Left hindlimb (tissue), 1 donor: Measurements from ENCODE around the gene LEMD3.

Source experiments
- DNase-seq: peaks from one replicate; pipeline ENCODE4 v3.0.0-alpha.2; 2018

Gene LEMD3

DNA sequence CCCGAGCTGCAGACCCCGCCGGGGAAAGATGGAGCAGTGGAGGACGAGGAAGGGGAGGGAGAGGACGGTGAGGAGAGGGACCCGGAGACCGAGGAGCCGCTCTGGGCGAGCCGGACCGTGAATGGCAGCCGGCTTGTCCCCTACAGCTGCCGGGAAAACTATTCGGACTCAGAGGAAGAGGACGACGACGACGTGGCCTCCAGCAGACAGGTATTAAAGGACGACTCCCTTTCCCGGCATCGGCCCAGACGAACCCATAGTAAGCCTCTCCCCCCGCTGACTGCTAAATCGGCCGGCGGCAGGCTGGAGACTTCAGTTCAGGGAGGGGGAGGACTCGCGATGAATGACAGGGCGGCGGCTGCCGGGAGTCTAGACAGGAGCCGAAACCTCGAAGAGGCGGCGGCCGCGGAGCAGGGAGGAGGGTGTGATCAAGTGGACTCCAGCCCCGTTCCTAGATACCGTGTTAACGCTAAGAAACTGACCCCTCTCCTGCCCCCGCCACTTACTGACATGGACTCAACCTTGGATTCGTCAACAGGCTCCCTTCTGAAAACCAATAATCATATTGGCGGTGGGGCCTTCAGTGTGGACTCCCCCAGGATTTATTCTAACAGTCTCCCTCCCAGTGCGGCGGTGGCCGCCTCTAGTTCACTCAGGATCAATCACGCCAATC lies 962 bp downstream of the LEMD3 start:
- DNase-seq = peak; percentile 76

DNA sequence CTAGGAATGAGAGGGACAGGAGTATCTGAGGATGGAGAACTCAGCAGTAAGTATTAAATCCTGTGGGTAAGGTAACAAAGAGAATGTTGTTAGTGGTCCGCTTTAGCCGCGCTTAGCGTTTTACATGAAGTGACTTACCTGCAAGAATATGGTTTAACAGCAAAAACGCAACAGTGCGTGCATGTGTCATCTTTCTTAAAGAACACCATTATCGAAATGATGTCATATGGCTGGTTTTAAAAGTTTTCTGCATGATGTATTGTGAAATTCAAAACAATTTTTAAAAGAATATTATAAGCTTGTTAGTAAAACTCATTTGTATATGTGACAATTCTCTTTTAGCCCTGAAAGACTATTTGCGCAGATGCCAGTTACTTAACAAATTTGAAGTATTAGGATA lies 1.7 kb downstream of the LEMD3 start:
- DNase-seq = no peak

- DNase-seq = no peak
Measured at GRCh38 chr12:65171870-65172269, 2.5 kb downstream of the LEMD3 start.

DNA sequence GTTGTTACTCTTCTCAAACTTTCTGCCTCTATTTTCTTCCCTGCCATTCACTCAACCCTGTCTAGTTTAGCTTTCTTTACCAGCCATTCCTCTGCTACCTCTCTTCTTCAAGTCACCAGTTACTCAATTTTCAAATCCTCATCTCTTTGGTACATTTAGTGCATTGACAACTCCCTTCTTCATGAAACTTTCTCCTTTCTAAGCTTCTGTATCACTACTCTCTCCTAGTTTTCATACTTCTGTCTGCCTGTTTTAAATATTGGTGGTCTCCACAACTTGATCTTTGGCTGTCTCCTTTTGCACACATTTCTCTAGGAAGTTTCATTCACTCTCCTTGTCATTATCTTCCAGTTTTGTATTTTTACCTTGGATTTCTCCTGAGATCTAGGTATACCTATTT lies 6.0 kb downstream of the LEMD3 start:
- DNase-seq = no peak

DNA sequence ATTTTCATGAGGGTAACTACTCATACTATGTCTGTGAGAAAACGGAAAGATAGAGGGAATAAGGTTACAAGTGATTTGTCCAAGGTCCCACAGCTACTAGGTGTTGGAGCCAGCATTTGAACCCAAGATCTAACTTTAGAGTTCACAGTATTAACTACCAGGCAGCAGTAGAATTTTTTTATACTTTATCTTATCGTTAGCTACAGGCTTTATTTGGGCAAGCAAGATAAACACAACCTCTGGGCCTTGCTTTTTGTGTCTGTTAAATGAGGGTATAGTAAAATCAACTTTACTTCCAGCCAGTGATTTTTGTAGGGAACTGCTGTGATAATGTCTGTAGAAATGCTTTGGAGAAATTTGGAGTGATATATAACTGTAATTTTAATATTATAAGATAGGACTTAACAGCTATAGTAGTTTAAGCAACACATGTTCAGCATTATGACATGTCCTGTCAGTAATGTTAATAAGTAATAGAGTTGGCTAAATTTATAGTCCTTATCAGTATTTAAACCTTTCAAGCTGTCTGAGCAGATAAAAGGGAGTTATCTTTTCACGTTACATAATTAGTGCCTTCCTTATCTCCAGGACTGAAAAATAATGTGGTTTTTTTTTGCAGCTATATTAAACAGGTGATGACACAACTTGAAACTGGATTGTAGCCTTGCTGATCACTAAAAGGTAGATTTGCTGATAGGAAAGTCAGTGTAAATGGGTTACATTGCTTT lies 12.8 kb downstream of the LEMD3 start:
- DNase-seq = no peak

- no peak for DNase-seq
Measured at GRCh38 chr12:65184176-65184857, 14.9 kb downstream of the LEMD3 start.

DNA sequence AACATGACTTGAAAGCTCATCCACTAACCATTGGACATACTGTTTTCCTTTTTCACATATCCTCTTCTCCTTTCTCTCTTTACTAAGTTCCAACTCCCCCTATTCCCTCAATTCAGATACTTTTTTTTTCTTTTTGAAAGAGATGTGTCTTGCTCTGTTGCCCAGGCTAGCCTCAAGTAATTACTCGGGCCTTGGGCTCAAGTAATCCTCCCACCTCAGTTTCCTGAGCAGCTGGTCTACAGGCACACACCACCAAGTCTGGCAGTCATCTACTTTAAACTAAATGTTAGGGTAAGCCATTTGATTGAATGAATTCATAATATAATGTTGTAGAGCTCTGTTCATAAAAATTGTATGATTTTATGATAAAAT lies 15.5 kb downstream of the LEMD3 start:
- DNase-seq = no peak

DNA sequence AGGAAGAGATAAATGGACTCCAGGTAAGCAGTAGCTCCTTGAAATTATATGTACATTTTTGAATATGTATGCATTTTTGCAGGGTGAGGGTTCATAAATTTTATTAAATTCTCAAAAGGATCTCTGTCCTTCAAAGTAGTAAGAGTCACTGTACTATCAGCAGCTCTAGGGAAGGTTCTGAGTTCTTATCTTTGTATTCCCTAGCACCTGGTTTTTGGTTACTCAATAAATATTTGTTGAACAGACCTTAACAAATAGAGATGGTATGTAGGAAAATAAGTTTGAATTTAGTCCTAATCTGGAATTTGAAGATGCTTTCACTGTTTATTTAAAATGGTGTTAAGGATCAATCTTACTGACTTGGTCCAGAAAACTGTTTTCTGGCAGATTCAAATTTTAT lies 18.3 kb downstream of the LEMD3 start:
- DNase-seq = no peak

DNA sequence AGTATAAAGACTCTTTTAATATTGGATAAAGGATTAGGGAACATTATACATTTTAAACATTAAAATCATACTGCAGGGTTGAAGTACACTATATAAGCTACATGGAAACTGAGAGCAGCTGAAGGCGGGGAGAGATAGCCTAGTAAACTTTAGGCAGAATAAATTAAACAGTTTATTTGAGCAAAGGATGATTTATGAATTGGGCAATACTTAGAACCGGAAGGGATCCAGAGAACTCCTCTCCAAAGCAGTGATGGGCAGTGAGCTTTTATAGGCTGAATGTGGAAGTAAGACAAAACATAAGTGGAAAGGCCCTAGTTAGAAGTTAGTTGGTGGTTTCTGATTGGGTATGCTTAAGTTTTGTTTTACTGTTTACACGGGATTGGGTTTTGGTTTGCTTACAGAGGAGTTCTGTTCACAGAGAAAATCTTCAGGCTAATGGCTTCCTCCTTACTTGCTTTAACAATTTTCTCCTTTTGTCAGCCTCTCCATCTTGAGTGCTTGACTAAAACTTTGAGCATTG lies 18.9 kb downstream of the LEMD3 start:
- DNase-seq = no peak

DNA sequence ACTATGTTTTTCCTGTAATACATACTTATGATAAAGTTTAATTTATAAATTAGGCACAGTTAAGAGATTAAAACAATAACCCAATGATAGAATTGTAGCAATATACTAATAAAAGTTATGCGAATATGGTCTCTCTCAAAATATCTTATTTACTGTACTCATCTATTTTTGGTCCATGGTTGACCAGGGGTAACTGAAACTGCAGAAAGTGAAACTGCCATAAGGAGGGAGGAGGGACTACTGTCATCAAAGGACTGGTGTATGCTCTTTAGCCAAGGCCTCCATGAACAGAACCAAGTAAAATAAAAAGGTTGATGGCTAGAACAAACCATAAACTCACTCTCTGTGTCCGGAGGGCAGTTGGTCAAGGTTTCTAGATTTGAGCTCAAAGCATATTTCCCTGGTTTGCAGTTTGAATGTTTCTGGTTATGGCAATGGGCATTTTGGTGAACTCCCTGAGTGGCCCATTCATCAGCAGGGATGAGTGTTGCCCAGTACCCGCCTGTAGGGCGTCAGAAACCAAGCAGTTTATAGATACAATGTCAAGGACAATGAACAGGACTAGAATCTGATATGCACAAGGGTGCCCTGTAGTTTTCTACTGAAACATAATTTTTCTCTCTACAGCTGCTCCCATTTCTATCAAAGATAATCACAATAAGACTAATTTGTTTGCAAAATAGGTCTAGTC lies 19.8 kb downstream of the LEMD3 start:
- no peak for DNase-seq

DNA sequence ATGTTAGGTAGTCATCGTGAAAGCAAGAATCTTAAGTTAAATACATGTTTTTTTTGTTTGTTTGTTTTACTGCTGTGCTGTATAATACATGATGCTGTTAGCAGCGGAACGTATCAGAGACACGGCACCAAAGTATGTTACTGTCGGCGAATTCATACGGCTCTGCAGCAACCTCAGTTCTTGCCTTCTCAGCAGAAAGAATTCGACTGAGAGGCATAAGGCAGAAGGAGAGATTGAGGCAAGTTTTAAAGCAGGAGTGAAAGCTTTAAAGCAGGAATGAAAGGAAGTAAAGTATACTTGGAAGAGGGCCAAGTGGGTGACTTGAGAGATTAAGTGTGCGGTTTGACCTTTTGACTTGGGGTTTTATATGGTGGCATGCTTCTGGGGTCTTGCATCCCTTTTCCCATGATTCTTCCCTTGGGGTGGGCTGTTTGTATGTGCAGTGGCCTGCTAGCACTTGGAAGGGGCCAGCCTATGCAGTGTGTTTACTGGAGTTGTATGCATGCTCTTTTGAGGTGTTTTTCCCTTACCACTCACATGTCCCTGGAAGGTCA lies 23.7 kb downstream of the LEMD3 start:
- DNase-seq = no peak

DNA sequence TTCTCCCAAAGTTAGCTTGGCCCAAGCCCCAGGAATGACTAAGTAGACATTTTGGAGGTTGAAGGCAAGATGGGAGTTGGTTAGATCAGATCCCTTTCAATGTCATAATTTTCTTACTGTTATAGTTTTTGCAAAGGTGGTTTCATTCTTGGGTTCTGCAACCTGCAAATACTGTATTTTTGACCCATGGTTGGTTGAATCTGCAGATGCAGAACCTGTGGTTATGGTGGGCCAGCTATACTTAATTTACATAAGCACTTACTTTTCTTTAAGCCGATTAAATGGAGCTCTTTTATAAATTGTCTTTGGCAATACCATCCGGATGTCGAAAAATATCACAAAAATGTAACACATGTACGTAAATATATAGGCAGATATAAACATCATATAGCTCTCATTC lies 25.6 kb downstream of the LEMD3 start:
- no peak for DNase-seq

GRCh38 chr12:65195387-65196055 lies 26.1 kb downstream of the LEMD3 start:
- no peak for DNase-seq

DNA sequence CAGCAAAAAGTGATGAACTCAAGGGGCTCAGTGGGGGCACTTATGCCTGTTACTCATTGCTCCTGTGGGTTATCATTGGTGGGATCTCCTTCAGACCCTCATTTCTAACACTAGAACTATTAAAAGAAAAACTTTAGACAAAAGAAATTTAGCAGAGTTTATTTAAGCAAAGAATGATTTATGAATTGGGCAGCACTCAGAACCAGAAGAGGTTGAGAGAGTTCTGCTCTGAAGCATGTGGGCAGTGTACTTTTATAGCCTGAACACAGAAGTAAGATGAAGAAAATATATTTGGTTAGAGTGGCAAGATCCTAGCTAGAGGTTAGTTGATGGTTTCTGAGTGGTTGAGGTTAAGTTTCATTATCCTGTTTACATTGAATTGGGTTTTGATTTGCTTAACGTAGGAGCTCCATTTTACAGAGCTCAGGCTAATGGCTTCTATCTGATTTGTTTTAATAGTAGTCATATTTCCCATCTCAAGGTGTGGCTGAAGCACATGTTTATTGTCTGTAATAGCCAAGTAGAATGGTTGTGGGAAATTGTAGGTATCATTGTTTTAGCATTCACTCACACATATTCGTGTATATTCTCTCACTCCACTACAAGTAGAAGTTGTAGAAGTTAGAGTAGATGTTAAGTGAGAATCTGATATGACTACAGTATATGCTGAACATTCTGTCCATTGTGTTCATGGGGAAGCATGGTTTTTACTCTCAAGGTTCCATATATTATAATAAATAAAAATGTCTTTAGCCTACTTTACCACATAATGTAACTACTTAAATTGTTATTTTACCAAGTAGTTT lies 27.6 kb downstream of the LEMD3 start:
- no peak for DNase-seq

DNA sequence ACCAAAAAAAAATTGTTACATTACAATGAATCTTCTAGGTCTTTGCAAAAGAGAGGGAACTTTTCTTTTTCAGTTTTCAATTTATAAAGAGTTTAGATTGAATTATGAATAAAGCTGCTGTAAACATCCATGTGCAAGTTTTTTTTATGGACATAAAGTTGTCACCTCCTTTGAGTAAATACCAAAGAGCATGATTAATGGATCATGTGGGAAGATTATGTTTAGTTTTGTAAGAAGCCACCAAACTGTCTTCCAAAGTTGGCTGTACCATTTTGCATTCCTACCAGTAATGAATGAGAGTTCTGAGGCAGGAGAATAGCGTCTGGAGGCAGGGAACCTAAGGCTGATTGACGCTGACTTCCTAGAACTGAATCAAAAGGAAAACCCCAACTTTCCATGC lies 30.2 kb downstream of the LEMD3 start:
- no peak for DNase-seq

DNA sequence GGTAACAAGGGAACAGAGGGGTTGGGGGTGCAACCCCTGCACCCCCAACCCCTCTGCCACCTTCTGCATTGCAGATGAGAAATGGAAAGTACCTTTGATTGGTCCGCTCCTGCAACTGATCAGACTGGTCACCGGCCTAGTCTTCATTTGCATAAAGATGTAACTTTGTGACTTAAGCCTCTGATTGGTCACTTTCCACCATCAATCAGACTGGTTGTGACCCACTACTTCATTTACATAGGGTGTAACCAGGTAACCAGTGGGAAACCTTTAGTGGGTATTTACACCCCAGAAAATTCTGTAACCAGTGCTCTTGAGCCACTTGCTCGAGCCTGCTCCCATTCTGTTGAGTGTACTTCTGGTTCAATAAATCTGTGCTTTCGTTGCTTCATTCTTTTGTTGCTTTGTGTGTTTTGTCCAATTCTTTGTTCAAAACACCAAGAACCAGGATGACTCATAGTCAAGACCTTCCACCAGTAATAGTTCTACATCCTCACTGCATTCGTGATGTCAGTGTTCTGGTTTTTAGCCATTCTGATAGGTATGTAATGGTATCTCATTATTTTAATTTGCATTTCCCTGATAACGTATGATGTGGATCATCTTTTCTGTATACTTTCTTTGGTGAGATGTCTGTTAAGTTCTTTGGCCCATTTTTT lies 30.8 kb downstream of the LEMD3 start:
- DNase-seq = no peak

- no peak for DNase-seq
Measured at GRCh38 chr12:65203376-65203775, 34.0 kb downstream of the LEMD3 start.

GRCh38 chr12:65204886-65205525 lies 35.6 kb downstream of the LEMD3 start:
- no peak for DNase-seq

DNA sequence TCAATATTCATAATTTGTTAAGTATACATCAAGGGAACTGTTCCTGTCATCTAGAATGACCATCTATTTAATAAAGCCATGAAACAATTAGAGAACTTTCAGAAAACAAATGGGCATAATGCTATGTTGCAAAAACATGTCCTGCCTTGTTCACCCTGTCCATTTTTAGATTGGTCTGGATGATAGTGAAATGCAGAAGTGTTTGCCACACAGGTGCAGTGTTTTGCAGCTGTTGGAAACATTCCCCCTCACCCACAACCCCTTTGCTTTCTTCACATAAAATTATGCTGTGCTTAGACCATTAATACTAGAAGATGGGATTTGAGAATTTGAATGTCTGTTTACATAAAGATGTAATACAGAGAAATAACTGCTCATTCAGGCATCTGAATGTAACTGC lies 36.5 kb downstream of the LEMD3 start:
- DNase-seq = no peak

- no peak for DNase-seq
Measured at GRCh38 chr12:65208125-65208524, 38.7 kb downstream of the LEMD3 start.
